WERI-Rb-1 (cell line): ENCODE results near the gene MYBBP1A.

Source experiments
- DNase-seq: peaks from one replicate; pipeline ENCODE4 v3.0.0-alpha.2; 2020
- H3K27ac ChIP-seq: fragments of 250-450 bp; sonication (Bioruptor Pico); 2 replicates; pipeline ENCODE4 v1.5.1; 2020; ENCODE audit warnings: mild to moderate bottlenecking, moderate library complexity
- H3K27me3 ChIP-seq: fragments of 250-450 bp; sonication (Bioruptor Pico); 2 replicates; pipeline ENCODE4 v1.5.1; 2021; ENCODE audit warnings: mild to moderate bottlenecking, low read depth, moderate library complexity; ENCODE audit not compliant: insufficient read depth, severe bottlenecking
- H3K36me3 ChIP-seq: fragments of 250-450 bp; sonication (Bioruptor Pico); 2 replicates; pipeline ENCODE4 v1.5.1; 2020; ENCODE audit warnings: mild to moderate bottlenecking, moderate library complexity
- H3K4me3 ChIP-seq: 2 replicates; pipeline ENCODE4 v1.5.1; 2011; ENCODE audit warnings: low read depth, mild to moderate bottlenecking, control low read depth, low read length
- H3K9me3 ChIP-seq: fragments of 250-450 bp; sonication (Bioruptor Pico); 2 replicates; pipeline ENCODE4 v1.5.1; 2021; ENCODE audit warnings: mild to moderate bottlenecking, moderate library complexity; ENCODE audit not compliant: severe bottlenecking
- CTCF ChIP-seq: IDR thresholded peaks from 2 replicates; pipeline ENCODE4 v1.5.1; 2011; ENCODE audit warnings: low read depth, mild to moderate bottlenecking, control low read depth, inconsistent platforms, low read length

MYBBP1A gene

GRCh38 chr17:4544135-4544950 lies 10.8 kb downstream of the MYBBP1A start:
- Histone ChIP-seq H3K9me3 (no peaks in the 10 kb centered on the region), H3K36me3 (peaks cover 57% of the 10 kb centered on the region), H3K4me3 (no peak overlapping the region), H3K27me3 (no peaks in the 10 kb centered on the region), H3K27ac (no peak overlapping the region)
- TF ChIP-seq CTCF: no peak
- no peak for DNase-seq

DNA sequence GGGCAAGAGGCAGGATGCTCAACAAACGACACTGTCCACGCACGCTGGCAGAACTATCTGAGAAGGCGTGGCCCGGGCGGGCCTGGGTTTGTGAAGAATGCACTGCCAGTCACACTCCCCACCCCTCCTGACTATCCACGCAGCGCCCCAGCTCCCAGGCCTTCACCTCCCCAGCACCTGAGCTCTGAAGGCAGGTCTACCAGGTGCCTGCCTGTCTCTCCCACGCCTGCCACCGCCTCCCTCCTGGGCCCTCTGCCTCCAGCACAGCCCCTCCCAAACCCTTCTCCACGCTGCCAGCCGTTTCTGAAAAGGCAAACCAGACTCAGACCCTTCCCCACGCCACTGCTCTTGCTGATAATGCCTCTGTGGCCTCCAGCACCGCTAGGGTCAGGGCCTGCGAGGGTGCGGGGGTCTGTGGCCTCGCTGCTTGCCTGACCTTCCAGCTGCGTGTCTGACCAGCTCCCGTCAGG lies 11.6 kb downstream of the MYBBP1A start:
- Histone ChIP-seq H3K27me3 (no peaks in the 10 kb centered on the region), H3K36me3 (peaks cover 60% of the 10 kb centered on the region), H3K27ac (no peak overlapping the region)

DNA sequence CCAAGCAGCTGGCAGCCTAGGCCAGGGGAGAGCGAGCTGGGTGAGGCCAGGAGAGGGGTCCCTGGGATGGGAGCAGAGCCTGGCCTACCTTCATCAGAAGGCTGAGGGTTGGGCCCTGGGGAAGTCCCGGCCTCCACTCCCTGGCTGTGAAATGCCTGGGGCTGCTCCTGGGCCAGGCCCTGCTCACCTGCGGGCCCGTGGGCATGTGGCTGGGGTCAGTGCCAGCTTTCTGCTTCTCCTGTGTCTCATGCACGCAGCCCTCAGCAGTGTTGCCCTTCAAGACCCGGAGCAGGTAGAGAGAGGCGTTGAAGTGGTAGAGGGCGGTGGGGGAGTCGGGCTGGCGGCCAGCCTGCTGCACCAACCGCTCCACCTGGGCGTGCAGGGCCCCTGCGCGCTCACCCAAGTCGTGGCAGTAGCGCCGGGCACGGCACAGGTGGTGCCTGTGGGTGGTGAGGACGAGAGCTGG lies 12.4 kb downstream of the MYBBP1A start:
- DNase-seq: no peak
- H3K36me3 ChIP-seq: peaks cover 53% of the 10 kb centered on the region
- H3K9me3 ChIP-seq: no peaks in the 10 kb centered on the region
- H3K4me3 ChIP-seq: no peak overlapping the region
- H3K27me3 ChIP-seq: no peaks in the 10 kb centered on the region
- TF ChIP-seq CTCF: no peak
- no peak overlapping the region for H3K27ac ChIP-seq

More for the DNA sequence above, 11.6 kb downstream of the MYBBP1A start:
- DNase-seq: no peak
- no peak overlapping the region for H3K4me3 ChIP-seq
- H3K9me3 ChIP-seq: no peaks in the 10 kb centered on the region
- TF ChIP-seq CTCF: no peak

GRCh38 chr17:4542003-4542725 lies 13.0 kb downstream of the MYBBP1A start:
- no peaks in the 10 kb centered on the region for H3K9me3 ChIP-seq
- H3K27ac ChIP-seq: no peak overlapping the region
- no peak overlapping the region for H3K4me3 ChIP-seq
- peaks cover 57% of the 10 kb centered on the region for H3K36me3 ChIP-seq
- TF ChIP-seq CTCF: no peak
- DNase-seq: no peak
- no peaks in the 10 kb centered on the region for H3K27me3 ChIP-seq

DNA sequence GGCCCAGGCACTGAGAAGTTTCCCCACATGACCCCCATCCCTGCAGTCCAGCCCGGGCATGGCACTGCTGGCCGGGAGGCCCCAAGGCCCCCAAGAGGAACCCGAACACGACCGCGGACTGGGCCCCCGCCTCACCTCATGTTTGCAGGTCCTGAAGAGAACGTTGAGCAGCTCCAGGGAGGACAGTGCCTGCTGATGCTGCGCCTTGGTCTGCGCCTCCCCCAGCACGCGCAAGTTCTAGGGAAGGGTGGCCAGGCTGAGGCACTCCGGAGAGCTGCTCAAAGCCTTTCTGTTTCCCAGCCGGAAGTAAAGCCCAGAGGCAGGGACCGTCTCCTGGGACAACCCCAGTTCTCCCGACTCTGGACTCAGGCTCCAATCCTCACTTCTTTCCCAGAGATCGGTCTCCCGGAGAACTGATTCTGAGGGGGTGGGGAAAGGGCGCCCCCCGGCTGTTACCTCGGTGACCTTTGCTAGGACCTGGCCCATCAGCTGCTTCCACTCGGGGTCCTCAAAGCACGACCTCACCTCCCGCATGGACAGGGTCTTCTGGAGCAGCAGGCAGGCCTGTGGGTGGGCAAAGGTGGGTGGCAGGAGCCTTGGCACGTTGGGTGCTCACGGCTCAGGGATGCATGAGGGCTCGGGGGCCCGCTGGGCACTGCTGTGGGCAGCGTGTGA lies 13.7 kb downstream of the MYBBP1A start:
- Histone ChIP-seq H3K36me3 (peaks cover 53% of the 10 kb centered on the region), H3K27ac (no peak overlapping the region), H3K4me3 (no peak overlapping the region), H3K9me3 (no peaks in the 10 kb centered on the region), H3K27me3 (no peaks in the 10 kb centered on the region)
- TF ChIP-seq CTCF: peak; percentile 29; the same call in 1 of the 2 replicates
- DNase-seq: no peak
